ENCODE data around the gene FOXP1.

- TF ChIP-seq, protein P1, sequence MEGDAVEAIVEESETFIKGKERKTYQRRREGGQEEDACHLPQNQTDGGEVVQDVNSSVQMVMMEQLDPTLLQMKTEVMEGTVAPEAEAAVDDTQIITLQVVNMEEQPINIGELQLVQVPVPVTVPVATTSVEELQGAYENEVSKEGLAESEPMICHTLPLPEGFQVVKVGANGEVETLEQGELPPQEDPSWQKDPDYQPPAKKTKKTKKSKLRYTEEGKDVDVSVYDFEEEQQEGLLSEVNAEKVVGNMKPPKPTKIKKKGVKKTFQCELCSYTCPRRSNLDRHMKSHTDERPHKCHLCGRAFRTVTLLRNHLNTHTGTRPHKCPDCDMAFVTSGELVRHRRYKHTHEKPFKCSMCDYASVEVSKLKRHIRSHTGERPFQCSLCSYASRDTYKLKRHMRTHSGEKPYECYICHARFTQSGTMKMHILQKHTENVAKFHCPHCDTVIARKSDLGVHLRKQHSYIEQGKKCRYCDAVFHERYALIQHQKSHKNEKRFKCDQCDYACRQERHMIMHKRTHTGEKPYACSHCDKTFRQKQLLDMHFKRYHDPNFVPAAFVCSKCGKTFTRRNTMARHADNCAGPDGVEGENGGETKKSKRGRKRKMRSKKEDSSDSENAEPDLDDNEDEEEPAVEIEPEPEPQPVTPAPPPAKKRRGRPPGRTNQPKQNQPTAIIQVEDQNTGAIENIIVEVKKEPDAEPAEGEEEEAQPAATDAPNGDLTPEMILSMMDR (IDR thresholded peaks at IDR 0.05; ENCODE audit: poor library complexity, severe bottlenecking) = no peak
- TF ChIP-seq EP300 (conservative IDR thresholded peaks at IDR 0.05; ENCODE audit: poor library complexity, severe bottlenecking) = no peak
- no peak for TF ChIP-seq EZH2 (IDR thresholded peaks at IDR 0.05; ENCODE audit: borderline replicate concordance, insufficient read depth, low read length, poor library complexity, severe bottlenecking)
- no peak for TF ChIP-seq TAF1 (IDR thresholded peaks at IDR 0.05; ENCODE audit: low read depth)
- TF ChIP-seq POLR2AphosphoS5 (IDR thresholded peaks at IDR 0.05) = no peak
- TF ChIP-seq, protein P2, sequence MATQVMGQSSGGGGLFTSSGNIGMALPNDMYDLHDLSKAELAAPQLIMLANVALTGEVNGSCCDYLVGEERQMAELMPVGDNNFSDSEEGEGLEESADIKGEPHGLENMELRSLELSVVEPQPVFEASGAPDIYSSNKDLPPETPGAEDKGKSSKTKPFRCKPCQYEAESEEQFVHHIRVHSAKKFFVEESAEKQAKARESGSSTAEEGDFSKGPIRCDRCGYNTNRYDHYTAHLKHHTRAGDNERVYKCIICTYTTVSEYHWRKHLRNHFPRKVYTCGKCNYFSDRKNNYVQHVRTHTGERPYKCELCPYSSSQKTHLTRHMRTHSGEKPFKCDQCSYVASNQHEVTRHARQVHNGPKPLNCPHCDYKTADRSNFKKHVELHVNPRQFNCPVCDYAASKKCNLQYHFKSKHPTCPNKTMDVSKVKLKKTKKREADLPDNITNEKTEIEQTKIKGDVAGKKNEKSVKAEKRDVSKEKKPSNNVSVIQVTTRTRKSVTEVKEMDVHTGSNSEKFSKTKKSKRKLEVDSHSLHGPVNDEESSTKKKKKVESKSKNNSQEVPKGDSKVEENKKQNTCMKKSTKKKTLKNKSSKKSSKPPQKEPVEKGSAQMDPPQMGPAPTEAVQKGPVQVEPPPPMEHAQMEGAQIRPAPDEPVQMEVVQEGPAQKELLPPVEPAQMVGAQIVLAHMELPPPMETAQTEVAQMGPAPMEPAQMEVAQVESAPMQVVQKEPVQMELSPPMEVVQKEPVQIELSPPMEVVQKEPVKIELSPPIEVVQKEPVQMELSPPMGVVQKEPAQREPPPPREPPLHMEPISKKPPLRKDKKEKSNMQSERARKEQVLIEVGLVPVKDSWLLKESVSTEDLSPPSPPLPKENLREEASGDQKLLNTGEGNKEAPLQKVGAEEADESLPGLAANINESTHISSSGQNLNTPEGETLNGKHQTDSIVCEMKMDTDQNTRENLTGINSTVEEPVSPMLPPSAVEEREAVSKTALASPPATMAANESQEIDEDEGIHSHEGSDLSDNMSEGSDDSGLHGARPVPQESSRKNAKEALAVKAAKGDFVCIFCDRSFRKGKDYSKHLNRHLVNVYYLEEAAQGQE (IDR thresholded peaks at IDR 0.05; ENCODE audit: borderline replicate concordance) = no peak
- no peak for TF ChIP-seq RAD21 (conservative IDR thresholded peaks at IDR 0.05)
These were observed 602.8 kb downstream of the FOXP1 start for GRCh38 chr3:70980646-70981170.
